ENCODE data around the gene TSSK6.

DNA sequence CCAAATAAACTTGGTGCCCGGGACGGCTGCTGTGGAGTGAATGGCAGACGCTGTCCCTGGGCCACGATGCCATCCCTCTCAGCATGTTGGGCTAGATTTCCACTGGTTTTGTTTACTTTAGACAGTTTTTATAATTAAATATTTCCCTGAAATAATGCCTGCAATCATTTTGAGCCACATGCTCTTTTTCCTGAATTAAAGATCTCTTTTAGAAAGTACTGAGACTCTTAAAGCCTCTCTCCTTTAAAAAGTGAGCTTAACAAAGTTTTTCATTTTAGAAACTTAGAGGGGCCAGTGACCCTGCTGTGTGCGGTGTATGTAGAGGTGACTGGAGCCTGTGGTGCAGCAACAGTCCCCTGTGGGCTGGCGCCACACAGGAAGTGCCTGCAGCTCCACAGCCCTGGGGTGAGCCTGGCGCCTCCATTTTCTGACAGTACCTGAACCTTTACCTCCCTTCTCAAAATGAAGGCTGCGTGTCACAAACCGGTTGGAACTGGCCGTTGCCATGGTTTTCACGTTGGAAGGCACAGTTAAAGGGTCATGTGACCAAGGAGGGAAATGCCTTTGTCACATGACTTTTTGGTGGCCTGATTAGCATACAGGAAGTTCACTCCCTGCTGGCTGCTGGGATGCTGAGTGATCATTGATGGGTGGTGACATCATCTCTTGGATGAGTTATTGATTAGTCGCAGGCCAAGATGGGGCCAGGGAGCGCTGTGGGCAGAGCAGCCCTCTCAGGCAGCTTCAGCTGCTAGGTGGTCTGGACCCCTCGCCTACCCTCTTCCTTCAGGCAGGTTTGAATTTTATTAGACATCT, 26.3 kb downstream of the TSSK6 start:
- TF ChIP-seq CTCF (IDR thresholded peaks at IDR 0.05; ENCODE audit: poor library complexity) (no peak), EZH2 (IDR thresholded peaks at IDR 0.05; ENCODE audit: borderline replicate concordance) (no peak)

Data from hepatocyte (in vitro differentiated cells).